Karpas-422 (cell line): ENCODE data around the gene CAPRIN1. TPM values are rescaled to one million over a fixed set of nuclear protein-coding genes. Genes with fewer than 3 reads are reported as not detected.

Experiments
- DNase-seq: peaks from one replicate; pipeline ENCODE4 v3.0.0-alpha.2; 2015
- H2AFZ ChIP-seq: fragments of 200-600 bp; sonication (generic); 2 replicates; pipeline ENCODE4 v1.6.1; 2014; ENCODE audit warnings: antibody characterized with exemption, low read length, mixed read lengths
- H3K27ac ChIP-seq: fragments of 200-600 bp; sonication (generic); 2 replicates; pipeline ENCODE4 v1.5.1; 2014; ENCODE audit warnings: mild to moderate bottlenecking, low read length, moderate library complexity
- H3K27me3 ChIP-seq: fragments of 200-600 bp; sonication (generic); 2 replicates; pipeline ENCODE4 v1.6.1; 2014; ENCODE audit warnings: low read length, mixed read lengths
- H3K36me3 ChIP-seq: fragments of 200-600 bp; sonication (generic); 2 replicates; pipeline ENCODE4 v1.6.1; 2014; ENCODE audit warnings: low read length, mixed read lengths; ENCODE audit not compliant: insufficient read depth
- H3K4me1 ChIP-seq: fragments of 200-600 bp; sonication (generic); 2 replicates; pipeline ENCODE4 v1.6.1; 2014; ENCODE audit warnings: mild to moderate bottlenecking, low read length, mixed read lengths
- H3K4me2 ChIP-seq: fragments of 200-600 bp; sonication (generic); 2 replicates; pipeline ENCODE4 v1.6.1; 2014; ENCODE audit warnings: low read length, low read depth, mild to moderate bottlenecking; ENCODE audit not compliant: poor library complexity, severe bottlenecking
- H3K4me3 ChIP-seq: fragments of 200-600 bp; sonication (generic); 2 replicates; pipeline ENCODE4 v1.5.1; 2014; ENCODE audit warnings: mild to moderate bottlenecking, antibody characterized with exemption, low read length, mixed read lengths
- H3K79me2 ChIP-seq: fragments of 200-600 bp; sonication (generic); 2 replicates; pipeline ENCODE4 v1.6.1; 2014; ENCODE audit warnings: mild to moderate bottlenecking, low read length, mixed read lengths
- H3K9ac ChIP-seq: fragments of 200-600 bp; sonication (generic); 2 replicates; pipeline ENCODE4 v1.6.0; 2014; ENCODE audit warnings: low read length
- H3K9me2 ChIP-seq: fragments of 200-600 bp; sonication (generic), shearing (Covaris generic); replicated peaks from 2 replicates; pipeline ENCODE4 v1.6.0; 2014; ENCODE audit warnings: mild to moderate bottlenecking, low read length, moderate library complexity; ENCODE audit not compliant: insufficient read depth
- H3K9me3 ChIP-seq: fragments of 300-700, 200-600 bp; sonication (generic); 2 replicates; pipeline ENCODE4 v1.6.1; 2014; ENCODE audit warnings: low read length, mixed read lengths
- H4K20me1 ChIP-seq: fragments of 200-600 bp; sonication (generic); 2 replicates; pipeline ENCODE4 v1.6.1; 2014; ENCODE audit warnings: mild to moderate bottlenecking, antibody characterized with exemption, low read length, low read depth; ENCODE audit not compliant: insufficient read depth
- total RNA-seq: library from RNA; depleted of rRNA; stranded (reverse); fragments of >200 nt; shearing (Covaris generic); gene quantifications from 2 replicates; pipeline ENCODE4 v1.2.3, GENCODE V29; 2014; ENCODE audit warnings: low replicate concordance

CAPRIN1 gene
- total RNA-seq, 1 experiment from 2014 or later = 195 TPM

- peak overlapping the region; percentile 43; the same call in 1 of the 2 replicates for H3K27ac ChIP-seq
- H3K36me3 ChIP-seq = peaks cover 85% of the 10 kb centered on the region
- H3K9me2 ChIP-seq = no peaks in the 10 kb centered on the region
- 0 out of 2 replicates have a peak, but pooled peaks cover 3% of the 10 kb centered on the region for H4K20me1 ChIP-seq
- H3K9me3 ChIP-seq = no peaks in the 10 kb centered on the region
- H3K4me2 ChIP-seq = no peak overlapping the region
- DNase-seq = no peak
- H3K4me1 ChIP-seq = no peaks in the 10 kb centered on the region
- no peak overlapping the region for H3K4me3 ChIP-seq
- H3K9ac ChIP-seq = no peak overlapping the region
- no peak overlapping the region for H2AFZ ChIP-seq
- no peaks in the 10 kb centered on the region for H3K27me3 ChIP-seq
- peaks cover 4% of the 10 kb centered on the region; the same call in 1 of the 2 replicates for H3K79me2 ChIP-seq
Measured at GRCh38 chr11:34145073-34145472, 93.5 kb downstream of the CAPRIN1 start.

GRCh38 chr11:34145847-34146381, 94.4 kb downstream of the CAPRIN1 start:
- Histone ChIP-seq H3K4me2 (no peak overlapping the region), H3K79me2 (peaks cover 4% of the 10 kb centered on the region; the same call in 1 of the 2 replicates), H3K36me3 (peaks cover 80% of the 10 kb centered on the region), H3K9me3 (no peaks in the 10 kb centered on the region), H2AFZ (no peak overlapping the region), H3K4me3 (no peak overlapping the region), H3K9ac (no peak overlapping the region), H4K20me1 (no peaks in the 10 kb centered on the region), H3K4me1 (no peaks in the 10 kb centered on the region), H3K27me3 (no peaks in the 10 kb centered on the region), H3K9me2 (no peaks in the 10 kb centered on the region), H3K27ac (peak overlapping the region; percentile 43; the same call in 1 of the 2 replicates)
- DNase-seq = no peak

- peaks cover 76% of the 10 kb centered on the region for H3K36me3 ChIP-seq
- DNase-seq = no peak
- no peak overlapping the region for H3K4me3 ChIP-seq
- 0 out of 2 replicates have a peak overlapping the region, but pooled peaks have one; percentile 43 for H3K27ac ChIP-seq
- H3K27me3 ChIP-seq = no peaks in the 10 kb centered on the region
- no peak overlapping the region for H3K9ac ChIP-seq
- peaks cover 4% of the 10 kb centered on the region for H3K4me1 ChIP-seq
- no peaks in the 10 kb centered on the region for H3K9me2 ChIP-seq
- H2AFZ ChIP-seq = no peak overlapping the region
- peaks cover 4% of the 10 kb centered on the region; the same call in 1 of the 2 replicates for H3K79me2 ChIP-seq
- no peak overlapping the region for H3K4me2 ChIP-seq
- no peaks in the 10 kb centered on the region for H3K9me3 ChIP-seq
- H4K20me1 ChIP-seq = no peaks in the 10 kb centered on the region
Measured at GRCh38 chr11:34146411-34146810, 94.9 kb downstream of the CAPRIN1 start.

GRCh38 chr11:34146866-34147265, 95.3 kb downstream of the CAPRIN1 start:
- no peaks in the 10 kb centered on the region for H3K9me2 ChIP-seq
- H3K4me1 ChIP-seq = peaks cover 8% of the 10 kb centered on the region
- no peak overlapping the region for H3K4me2 ChIP-seq
- H3K9ac ChIP-seq = no peak overlapping the region
- no peak overlapping the region for H3K27ac ChIP-seq
- no peaks in the 10 kb centered on the region for H4K20me1 ChIP-seq
- no peaks in the 10 kb centered on the region for H3K27me3 ChIP-seq
- no peak for DNase-seq
- no peak overlapping the region for H2AFZ ChIP-seq
- H3K79me2 ChIP-seq = peaks cover 4% of the 10 kb centered on the region; the same call in 1 of the 2 replicates
- H3K36me3 ChIP-seq = peaks cover 71% of the 10 kb centered on the region
- H3K4me3 ChIP-seq = no peak overlapping the region
- H3K9me3 ChIP-seq = no peaks in the 10 kb centered on the region

GRCh38 chr11:34147581-34147980, 96.0 kb downstream of the CAPRIN1 start:
- Histone ChIP-seq H3K4me1 (peaks cover 15% of the 10 kb centered on the region), H3K9me3 (no peaks in the 10 kb centered on the region), H2AFZ (no peak overlapping the region), H3K9me2 (no peaks in the 10 kb centered on the region), H3K9ac (no peak overlapping the region), H3K27ac (no peak overlapping the region), H3K36me3 (peaks cover 64% of the 10 kb centered on the region), H3K4me2 (no peak overlapping the region), H3K4me3 (no peak overlapping the region), H3K27me3 (no peaks in the 10 kb centered on the region), H3K79me2 (peaks cover 4% of the 10 kb centered on the region; the same call in 1 of the 2 replicates), H4K20me1 (no peaks in the 10 kb centered on the region)
- no peak for DNase-seq

GRCh38 chr11:34148504-34149165, 97.1 kb downstream of the CAPRIN1 start:
- Histone ChIP-seq H4K20me1 (no peaks in the 10 kb centered on the region), H3K9me3 (no peaks in the 10 kb centered on the region), H3K4me2 (no peak overlapping the region), H3K9me2 (no peaks in the 10 kb centered on the region), H3K27me3 (no peaks in the 10 kb centered on the region), H3K9ac (no peak overlapping the region), H2AFZ (no peak overlapping the region), H3K36me3 (peaks cover 53% of the 10 kb centered on the region), H3K4me3 (no peak overlapping the region), H3K27ac (no peak overlapping the region), H3K4me1 (peaks cover 26% of the 10 kb centered on the region), H3K79me2 (peaks cover 4% of the 10 kb centered on the region; the same call in 1 of the 2 replicates)
- DNase-seq = no peak

- Histone ChIP-seq H3K9me2 (no peaks in the 10 kb centered on the region), H3K9ac (no peak overlapping the region), H3K4me2 (no peak overlapping the region), H2AFZ (no peak overlapping the region), H3K27me3 (no peaks in the 10 kb centered on the region), H3K4me1 (peaks cover 32% of the 10 kb centered on the region), H3K36me3 (peaks cover 47% of the 10 kb centered on the region), H4K20me1 (no peaks in the 10 kb centered on the region), H3K9me3 (no peaks in the 10 kb centered on the region), H3K79me2 (peaks cover 4% of the 10 kb centered on the region; the same call in 1 of the 2 replicates), H3K27ac (no peak overlapping the region), H3K4me3 (no peak overlapping the region)
- no peak for DNase-seq
Measured at GRCh38 chr11:34149274-34149673, 97.7 kb downstream of the CAPRIN1 start.

- Histone ChIP-seq H3K4me2 (no peak overlapping the region), H3K4me1 (peaks cover 36% of the 10 kb centered on the region), H3K4me3 (no peak overlapping the region), H3K36me3 (peaks cover 42% of the 10 kb centered on the region), H3K9me2 (no peaks in the 10 kb centered on the region), H3K27ac (no peak overlapping the region), H3K9me3 (no peaks in the 10 kb centered on the region), H3K27me3 (no peaks in the 10 kb centered on the region), H3K9ac (no peak overlapping the region), H2AFZ (no peak overlapping the region), H4K20me1 (no peaks in the 10 kb centered on the region), H3K79me2 (peaks cover 4% of the 10 kb centered on the region; the same call in 1 of the 2 replicates)
- DNase-seq = no peak
Measured at GRCh38 chr11:34149786-34150185, 98.3 kb downstream of the CAPRIN1 start.
